Hematopoietic multipotent progenitor cell treated with erythropoietin and hydrocortisone succinate and interleukin-3 and kit ligand, for 15 days (in vitro differentiated cells): ENCODE measurements around the gene MYO5C.
"Not testable (repeated sequence)": the region's sequence is repeated elsewhere in the genome, so short reads cannot be mapped to it uniquely, and the experiment has no call there.

ENCODE experiments used
- DNase-seq: peaks from one replicate; pipeline ENCODE4 v3.0.0-alpha.2; 2015; ENCODE audit warnings: low spot score

The MYO5C gene

GRCh38 chr15:52165494-52166131 lies 130.0 kb downstream of the MYO5C start:
- not testable (repeated sequence) for DNase-seq

DNA sequence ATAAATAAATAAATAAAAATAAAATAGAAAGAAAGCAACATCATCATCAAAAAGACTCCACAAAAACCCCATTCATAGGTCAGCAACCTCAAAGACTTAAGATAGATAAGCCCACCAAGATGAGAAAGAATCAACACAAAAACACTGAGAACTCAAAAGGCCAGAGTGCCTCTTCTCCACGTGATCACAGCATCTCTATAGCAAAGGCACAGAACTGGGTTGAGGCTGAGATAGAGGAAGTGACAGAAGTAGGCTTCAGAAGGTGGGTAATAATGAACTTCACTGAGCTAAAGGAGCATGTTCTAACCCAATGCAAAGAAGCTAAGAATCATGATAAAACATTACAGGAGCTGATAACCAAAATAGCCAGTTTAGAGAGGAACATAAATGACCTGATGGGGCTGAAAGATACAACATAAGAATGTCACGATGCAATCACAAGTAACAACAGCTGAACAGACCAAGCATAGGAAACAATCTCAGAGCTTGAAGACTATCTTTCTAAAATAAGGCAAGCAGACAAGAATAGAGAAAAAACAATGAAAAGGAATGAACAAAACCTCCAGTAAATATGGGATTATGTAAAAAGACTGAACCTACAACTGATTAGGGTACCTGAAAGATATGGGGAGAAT lies 130.9 kb downstream of the MYO5C start:
- DNase-seq: no peak

DNA sequence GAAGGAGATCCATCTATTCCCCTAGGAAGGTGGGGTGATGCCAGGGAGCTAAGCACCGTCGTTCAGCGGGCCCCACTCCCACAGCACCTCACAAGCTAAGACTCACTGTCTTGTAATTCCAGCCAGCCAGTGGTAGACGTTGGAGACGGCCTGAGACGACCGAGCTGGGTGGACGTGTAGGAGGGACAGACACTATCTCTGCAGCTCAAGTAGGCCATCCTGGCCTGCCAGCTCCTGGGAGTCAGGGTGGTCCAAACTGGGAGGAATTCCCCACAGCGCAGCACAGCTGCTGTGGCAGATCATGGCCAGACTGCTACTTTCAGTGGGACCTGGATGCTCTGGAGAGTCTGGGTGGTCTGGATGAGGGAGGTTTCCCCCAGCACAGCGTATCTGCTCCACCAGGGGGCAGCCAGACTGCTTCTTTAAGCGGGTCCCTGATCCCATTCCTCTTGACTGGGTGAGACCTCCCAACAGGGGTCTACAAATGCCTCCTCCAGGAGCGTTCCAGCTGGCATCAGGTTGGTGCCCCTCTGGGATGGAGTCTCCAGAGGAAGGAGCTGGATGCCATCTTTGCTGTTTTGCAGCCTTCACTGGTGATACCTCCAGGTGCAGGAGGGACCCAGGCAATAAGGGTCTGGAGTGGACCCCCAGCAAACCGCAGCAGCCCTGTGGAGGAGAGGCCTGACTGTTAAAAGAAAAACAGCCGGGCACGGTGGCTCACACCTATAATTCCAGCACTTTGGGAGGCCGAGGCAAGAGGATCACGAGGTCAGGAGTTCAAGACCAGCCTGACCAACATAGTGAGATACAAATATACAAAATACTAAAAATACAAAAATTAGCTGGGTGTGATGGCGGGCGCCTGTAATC lies 132.0 kb downstream of the MYO5C start:
- DNase-seq: no peak

- DNase-seq: no peak
Measured at GRCh38 chr15:52162876-52163275, 132.7 kb downstream of the MYO5C start.

GRCh38 chr15:52162260-52162659 lies 133.3 kb downstream of the MYO5C start:
- no peak for DNase-seq

DNA sequence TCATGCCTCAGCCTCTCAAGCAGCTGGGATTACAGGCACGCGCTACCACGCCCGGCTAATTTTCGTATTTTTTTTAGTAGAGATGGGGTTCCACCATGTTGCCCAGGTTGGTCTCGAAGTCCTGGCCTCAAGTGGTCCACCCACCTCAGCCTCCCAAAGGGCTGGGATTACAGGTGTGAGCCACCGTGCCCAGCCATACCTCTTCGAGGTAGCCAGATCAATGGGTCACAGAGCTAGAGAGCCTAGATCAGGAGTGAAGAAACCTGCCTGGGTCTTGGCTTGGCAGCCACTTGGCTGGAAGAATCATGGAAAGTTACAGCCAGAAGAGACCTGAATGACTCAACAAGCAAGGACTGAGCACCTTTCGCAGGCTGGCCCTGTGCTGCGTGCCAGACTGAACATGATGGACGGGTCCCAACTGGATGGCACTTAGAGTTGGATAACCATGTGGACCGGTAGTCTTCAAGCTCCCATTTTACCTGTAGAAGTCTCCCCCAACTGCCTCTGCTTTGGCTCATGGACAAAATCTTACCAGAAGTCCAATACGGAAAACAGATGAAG lies 134.1 kb downstream of the MYO5C start:
- DNase-seq: no peak

DNA sequence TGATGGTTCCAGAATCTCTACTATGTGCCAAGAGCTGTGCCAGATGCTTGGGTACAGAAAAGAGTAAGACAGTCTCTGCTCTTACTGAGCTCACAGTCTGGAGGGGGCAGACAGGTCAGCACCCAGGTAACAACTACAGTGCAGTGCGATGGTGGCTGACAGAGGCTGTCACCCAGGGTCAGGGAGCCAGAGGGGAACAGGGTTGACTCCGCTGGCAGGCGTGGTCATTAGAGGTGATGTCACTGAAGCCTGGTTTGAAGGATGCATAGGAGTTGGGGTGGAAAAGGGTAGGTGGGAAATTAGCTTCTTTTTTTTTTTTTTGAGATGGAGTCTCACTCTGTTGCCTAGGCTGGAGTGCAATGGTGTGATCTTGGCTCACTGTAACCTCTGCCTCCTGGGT lies 136.0 kb downstream of the MYO5C start:
- DNase-seq: no peak

- DNase-seq: no peak
Measured at GRCh38 chr15:52158084-52158765, 137.4 kb downstream of the MYO5C start.

DNA sequence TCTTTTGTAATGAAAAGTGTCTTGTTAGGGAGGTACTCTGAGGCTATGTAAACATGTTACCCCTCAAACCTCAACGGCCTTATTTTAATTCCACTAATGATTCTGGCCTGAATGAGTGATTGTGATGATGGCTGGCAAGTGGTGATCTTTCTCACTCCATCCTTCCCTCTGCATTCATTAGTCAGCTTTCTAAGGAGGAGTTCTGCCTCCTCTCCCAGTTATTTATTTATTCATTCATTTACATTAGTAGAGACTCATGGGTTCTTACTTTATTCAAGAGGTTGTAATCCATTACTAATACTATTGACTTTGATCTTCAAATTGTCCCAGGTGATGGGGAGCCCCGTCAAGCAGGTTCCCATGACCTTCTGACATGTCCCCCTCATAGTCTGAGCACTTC lies 139.7 kb downstream of the MYO5C start:
- no peak for DNase-seq

DNA sequence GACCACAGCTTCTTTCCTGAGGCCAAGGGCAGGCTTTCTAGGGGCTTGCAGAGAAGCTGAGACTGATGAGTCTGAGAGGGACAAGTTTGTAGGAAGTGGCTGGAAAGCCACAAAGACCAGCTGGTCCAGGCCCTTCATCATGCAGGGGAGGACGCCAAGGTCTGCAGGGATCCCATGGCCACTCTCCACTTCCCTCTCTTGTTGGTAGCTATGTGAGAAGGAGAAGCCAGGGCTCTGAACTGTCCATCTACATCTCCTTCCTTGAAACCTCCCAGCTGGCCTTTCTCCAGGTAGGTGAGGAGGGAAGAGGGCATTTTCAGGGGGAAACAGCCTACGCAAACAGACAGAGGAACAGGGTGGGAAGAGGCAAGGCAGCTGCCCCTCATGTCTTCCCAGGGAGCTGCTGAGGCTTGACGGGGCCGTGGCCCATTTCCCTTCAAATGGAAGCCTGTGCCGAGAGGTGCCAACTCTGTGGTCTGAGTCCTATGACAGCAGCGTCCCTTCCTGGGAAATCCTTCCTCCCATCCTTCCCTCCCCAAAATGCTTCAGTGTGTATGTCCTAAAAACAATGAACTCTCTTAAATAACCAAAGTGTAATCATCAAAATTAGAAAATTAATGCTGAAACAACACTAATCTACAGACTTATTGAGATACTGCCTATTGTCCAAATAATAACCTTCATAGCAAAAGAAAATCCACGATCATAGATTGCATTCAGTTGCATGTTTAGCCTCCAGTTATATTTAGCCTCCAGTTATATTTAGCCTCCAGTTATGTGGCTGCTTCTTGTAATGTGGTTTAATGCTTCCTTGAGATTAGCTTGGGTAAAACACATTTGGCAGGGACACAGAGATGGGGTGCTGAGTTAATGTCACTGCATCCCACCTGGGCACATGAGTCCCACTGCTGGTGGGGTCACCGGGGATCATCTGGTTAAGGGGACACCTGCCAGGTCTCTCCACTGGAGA lies 140.4 kb downstream of the MYO5C start:
- no peak for DNase-seq

- no peak for DNase-seq
Measured at GRCh38 chr15:52153900-52154895, 141.4 kb downstream of the MYO5C start.

DNA sequence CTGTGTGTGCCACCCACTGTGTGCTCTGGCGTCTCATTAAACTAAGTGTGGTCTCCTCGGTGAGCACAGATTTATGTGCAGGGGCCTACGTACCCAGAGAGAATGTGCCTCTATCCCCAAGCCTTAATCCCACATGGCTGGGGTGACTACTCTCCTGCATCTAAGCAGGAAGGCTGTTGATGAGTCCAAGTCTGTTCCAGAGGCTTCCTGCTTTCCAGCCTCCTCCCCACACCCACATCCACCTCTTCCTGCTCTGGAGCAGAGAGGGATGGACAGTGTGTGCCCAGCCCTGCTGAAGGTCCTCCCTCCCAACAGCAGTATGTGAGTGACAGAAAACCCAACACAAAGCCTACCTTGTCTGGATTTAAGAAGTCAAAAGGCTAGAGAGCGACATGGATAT lies 144.3 kb downstream of the MYO5C start:
- no peak for DNase-seq

DNA sequence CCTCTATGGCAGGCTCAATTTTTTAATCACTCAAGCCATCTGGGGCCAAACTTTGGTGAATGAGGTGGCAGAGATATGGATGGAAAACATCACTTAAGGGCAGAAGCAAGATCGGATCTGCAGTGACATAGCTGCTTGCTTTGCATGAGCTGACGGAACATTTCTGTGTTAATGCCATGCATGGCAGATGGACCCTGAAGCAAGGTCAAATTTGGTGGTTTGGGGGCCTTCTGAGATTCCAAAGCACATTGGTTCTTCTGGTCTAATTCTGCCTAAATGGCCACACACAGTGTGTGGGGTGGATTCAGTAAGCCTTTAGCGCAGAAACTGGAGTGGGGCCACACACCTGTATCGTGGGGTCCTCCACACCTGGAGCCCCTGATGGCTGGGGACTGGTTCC lies 144.7 kb downstream of the MYO5C start:
- DNase-seq: no peak

- DNase-seq: no peak
Measured at GRCh38 chr15:52150043-52150825, 145.4 kb downstream of the MYO5C start.

GRCh38 chr15:52148403-52148802 lies 147.2 kb downstream of the MYO5C start:
- DNase-seq: no peak

GRCh38 chr15:52146776-52147175 lies 148.8 kb downstream of the MYO5C start:
- no peak for DNase-seq

DNA sequence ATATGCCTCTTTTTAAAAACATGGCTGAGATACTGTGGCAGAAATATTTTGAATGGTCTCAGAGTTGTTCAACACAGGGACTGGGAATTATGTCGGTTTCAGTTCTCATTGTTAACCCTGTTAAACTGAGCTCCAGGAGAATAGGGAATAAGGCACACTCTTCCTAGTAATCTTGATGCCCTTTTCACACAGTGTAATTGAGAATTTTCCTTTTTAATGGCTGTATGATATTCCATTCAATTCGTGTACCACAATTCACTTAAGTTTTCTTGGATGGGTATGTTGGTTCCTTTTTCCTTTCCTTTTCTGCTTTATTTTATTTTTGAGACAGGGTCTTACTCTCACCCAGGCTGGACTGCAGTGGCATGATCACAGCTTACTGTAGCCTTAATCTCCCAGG lies 149.3 kb downstream of the MYO5C start:
- DNase-seq: no peak

DNA sequence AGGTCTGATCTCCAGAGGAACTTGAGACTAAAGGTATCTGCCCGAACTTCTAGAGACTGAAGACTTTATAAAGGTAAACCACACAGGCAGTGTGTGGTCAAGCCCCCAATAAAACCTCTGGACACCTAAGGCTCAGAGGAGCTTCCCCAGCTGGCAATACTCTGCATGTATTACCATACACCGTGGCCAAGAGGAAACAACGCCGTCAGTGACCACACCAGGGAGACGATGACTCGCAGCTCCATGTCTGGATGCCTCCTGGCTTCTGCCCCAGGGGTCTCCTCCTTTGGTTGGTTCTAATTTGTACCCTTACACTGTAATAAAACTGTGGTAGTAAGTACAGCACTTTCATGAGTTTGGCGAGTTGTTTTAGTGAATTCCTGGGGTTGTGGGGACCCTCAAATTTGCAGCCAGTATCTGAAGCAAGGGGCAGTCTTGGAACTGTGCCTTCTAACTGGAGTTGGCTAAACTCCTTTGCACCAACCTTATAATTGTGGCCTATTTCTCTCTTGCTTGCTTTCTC lies 150.9 kb downstream of the MYO5C start:
- DNase-seq: no peak

DNA sequence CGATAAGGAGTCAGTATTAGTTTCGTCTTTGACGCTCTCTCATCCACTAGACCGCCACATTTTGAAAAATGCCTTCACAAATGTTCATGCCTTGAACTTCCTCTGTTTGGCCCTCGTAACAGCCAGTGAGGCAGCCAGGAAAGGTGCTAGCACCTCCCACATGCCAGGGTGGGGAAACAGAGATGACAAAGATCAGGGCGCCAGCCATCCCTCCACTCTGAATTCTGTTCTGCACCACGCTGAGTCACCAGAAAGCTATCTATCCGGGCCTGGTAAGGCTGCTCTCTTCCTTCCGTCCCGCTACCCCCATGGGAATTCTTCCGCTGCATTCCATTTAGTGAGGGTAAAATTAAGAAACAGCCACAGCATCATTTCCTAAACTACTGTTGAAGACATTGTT lies 151.7 kb downstream of the MYO5C start:
- no peak for DNase-seq
